Upper lobe of right lung (tissue), 1 donor: ENCODE data around the gene KCNQ4. TPM values are rescaled to one million over a fixed set of nuclear protein-coding genes. Genes with fewer than 3 reads are reported as not detected.
A peak's percentile ranks its signal among the peaks of the same experiment; 100 is the strongest.

Experiments
- ATAC-seq: fragments of 200-7000 bp; cut with Tn5 transposase; one replicate; pipeline ENCODE4 v1.9.1; 2020; ENCODE audit warnings: mild to moderate bottlenecking, moderate library complexity
- DNase-seq: peaks from one replicate; pipeline ENCODE4 v3.0.0-alpha.2; 2020
- H3K27ac ChIP-seq: fragments of 200-600 bp; one replicate; pipeline ENCODE4 v1.8.0; 2022
- H3K27me3 ChIP-seq: fragments of 200-600 bp; one replicate; pipeline ENCODE4 v1.8.0; 2022; ENCODE audit warnings: mild to moderate bottlenecking
- H3K36me3 ChIP-seq: fragments of 200-600 bp; one replicate; pipeline ENCODE4 v1.8.0; 2022
- H3K4me1 ChIP-seq: fragments of 200-600 bp; one replicate; pipeline ENCODE4 v1.8.0; 2022
- H3K4me3 ChIP-seq: fragments of 200-600 bp; one replicate; pipeline ENCODE4 v1.8.0; 2022; ENCODE audit warnings: mild to moderate bottlenecking
- H3K9me3 ChIP-seq: fragments of 200-600 bp; one replicate; pipeline ENCODE4 v1.8.0; 2022
- CTCF ChIP-seq: fragments of 200-600 bp; IDR thresholded peaks from one replicate; pipeline ENCODE4 v1.8.0; 2022; ENCODE audit warnings: antibody characterized with exemption
- intact Hi-C: fragments of 100-400 bp; cut with DNase I; formaldehyde crosslinking; loops from one replicate; pipeline ENCODE4 v1.11.0; 2022
- total RNA-seq: library from RNA; stranded (reverse); fragmentation: NEBNext Ultra II Directional; extraction: Animal tissue kit (Norgen Biotek cat#: 25700); gene quantifications from one replicate; pipeline ENCODE4 v1.2.1, GENCODE V29; 2021
- donor health status: DM: no; HTN: yes; CAD: no; lungs with severe emphysema.

KCNQ4 gene
- total RNA-seq, 1 donor from 2014 or later: 0.96 TPM

- Histone ChIP-seq H3K4me1 (peaks cover 1% of the 10 kb centered on the region), H3K36me3 (no peaks in the 10 kb centered on the region), H3K27ac (no peak overlapping the region), H3K9me3 (no peaks in the 10 kb centered on the region), H3K4me3 (no peak overlapping the region), H3K27me3 (no peaks in the 10 kb centered on the region)
- DNase-seq: no peak
- intact Hi-C loops: no loop called here
- no peak for ATAC-seq
- TF ChIP-seq CTCF: no peak
Observed at GRCh38 chr1:40872276-40872675, 88.7 kb downstream of the KCNQ4 start.

GRCh38 chr1:40873863-40874472 lies 90.4 kb downstream of the KCNQ4 start:
- H3K4me1 ChIP-seq: peaks cover 8% of the 10 kb centered on the region
- no peaks in the 10 kb centered on the region for H3K9me3 ChIP-seq
- ATAC-seq: no peak
- TF ChIP-seq CTCF: no peak
- H3K27ac ChIP-seq: no peak overlapping the region
- H3K36me3 ChIP-seq: no peaks in the 10 kb centered on the region
- intact Hi-C loops: no loop called here
- no peak for DNase-seq
- no peaks in the 10 kb centered on the region for H3K27me3 ChIP-seq
- no peak overlapping the region for H3K4me3 ChIP-seq

GRCh38 chr1:40876436-40876761 lies 92.8 kb downstream of the KCNQ4 start:
- Histone ChIP-seq H3K36me3 (no peaks in the 10 kb centered on the region), H3K4me1 (peaks cover 8% of the 10 kb centered on the region), H3K9me3 (no peaks in the 10 kb centered on the region), H3K4me3 (no peak overlapping the region), H3K27ac (no peak overlapping the region), H3K27me3 (no peaks in the 10 kb centered on the region)
- no peak for DNase-seq
- ATAC-seq: no peak
- TF ChIP-seq CTCF: no peak
- intact Hi-C loops: no loop called here

GRCh38 chr1:40876891-40877290 lies 93.3 kb downstream of the KCNQ4 start:
- Histone ChIP-seq H3K36me3 (no peaks in the 10 kb centered on the region), H3K27ac (peak overlapping the region; percentile 61), H3K27me3 (no peaks in the 10 kb centered on the region), H3K4me3 (no peak overlapping the region), H3K4me1 (peaks cover 8% of the 10 kb centered on the region), H3K9me3 (no peaks in the 10 kb centered on the region)
- ATAC-seq: no peak
- no peak for DNase-seq
- intact Hi-C loops: no loop called here
- TF ChIP-seq CTCF: no peak

DNA sequence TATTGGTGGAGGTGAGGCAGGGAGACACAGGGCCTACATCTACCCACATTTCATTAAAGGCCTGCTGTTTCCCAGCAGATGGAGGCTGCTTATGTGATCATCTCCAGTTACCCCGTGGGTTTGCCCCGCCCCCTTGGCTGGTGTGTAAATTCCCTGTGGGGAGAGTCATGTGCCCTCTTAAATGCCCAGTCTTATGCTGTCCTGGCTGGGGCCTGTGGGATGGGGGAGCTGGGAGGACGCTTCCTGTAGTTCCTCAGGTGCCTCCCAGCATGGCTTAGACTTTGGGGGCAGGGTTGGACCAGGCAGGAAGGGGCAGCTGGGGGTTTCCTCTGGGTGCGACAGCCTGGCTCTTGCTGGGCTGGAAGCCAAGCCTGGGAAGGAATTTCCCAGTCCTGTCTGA lies 94.1 kb downstream of the KCNQ4 start:
- no peaks in the 10 kb centered on the region for H3K36me3 ChIP-seq
- peaks cover 8% of the 10 kb centered on the region for H3K4me1 ChIP-seq
- no peaks in the 10 kb centered on the region for H3K9me3 ChIP-seq
- no peak overlapping the region for H3K4me3 ChIP-seq
- intact Hi-C loops: no loop called here
- peak overlapping the region; percentile 61 for H3K27ac ChIP-seq
- TF ChIP-seq CTCF: no peak
- ATAC-seq (peak; percentile 64), DNase-seq (no peak)
- peaks cover 3% of the 10 kb centered on the region for H3K27me3 ChIP-seq

DNA sequence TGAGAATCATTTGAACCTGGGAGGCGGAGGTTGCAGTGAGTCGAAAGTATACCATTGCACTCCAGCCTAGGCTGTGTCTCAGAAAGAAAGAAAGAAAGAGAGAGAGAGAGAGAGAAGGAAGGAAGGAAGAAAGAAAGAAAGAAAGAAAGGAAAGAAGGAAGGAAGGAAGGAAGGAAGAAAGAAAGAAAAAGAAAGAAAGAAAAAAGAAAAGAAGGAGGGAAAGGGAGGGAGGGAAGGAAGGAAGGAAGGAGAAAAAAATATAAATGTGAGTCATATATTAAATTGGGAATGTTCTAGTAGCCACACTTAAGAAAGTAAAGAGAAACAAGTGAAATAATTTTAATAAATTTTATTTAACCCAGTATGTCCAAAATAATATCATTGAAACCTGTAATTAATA lies 95.3 kb downstream of the KCNQ4 start:
- H3K27me3 ChIP-seq: peaks cover 15% of the 10 kb centered on the region
- no peak overlapping the region for H3K4me3 ChIP-seq
- peaks cover 8% of the 10 kb centered on the region for H3K4me1 ChIP-seq
- H3K9me3 ChIP-seq: no peaks in the 10 kb centered on the region
- H3K27ac ChIP-seq: no peak overlapping the region
- TF ChIP-seq CTCF: no peak
- no peaks in the 10 kb centered on the region for H3K36me3 ChIP-seq
- DNase-seq: no peak
- no peak for ATAC-seq
- intact Hi-C loops: no loop called here
